GM19395 (cell line): Measurements from ENCODE around the gene PAQR3.

Source experiments
- ATAC-seq: cut with Tn5 transposase; IDR thresholded peaks from one replicate; pipeline ENCODE4 v1.9.1; 2021; ENCODE audit warnings: mild to moderate bottlenecking, moderate library complexity; ENCODE audit not compliant: unreplicated experiment

The PAQR3 gene

DNA sequence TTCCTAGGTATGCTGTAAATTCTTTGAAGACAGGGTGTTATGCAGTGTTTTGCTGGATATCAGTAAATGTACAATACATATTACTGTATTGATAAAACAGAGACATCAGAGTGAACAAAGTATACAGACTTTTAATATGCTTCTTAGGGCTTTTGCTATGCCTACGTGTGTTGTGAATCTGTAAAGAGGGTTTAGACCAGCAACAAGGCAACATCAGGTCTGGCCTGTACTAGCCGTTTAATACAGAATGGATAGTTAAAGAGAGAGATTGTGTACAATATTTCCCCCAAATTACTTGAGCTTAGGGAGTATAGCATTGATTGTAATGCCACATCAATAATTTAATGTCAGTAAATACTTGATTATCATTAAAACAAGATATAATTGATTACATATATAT is 75.2 kb downstream of the PAQR3 start:
- no peak for ATAC-seq

DNA sequence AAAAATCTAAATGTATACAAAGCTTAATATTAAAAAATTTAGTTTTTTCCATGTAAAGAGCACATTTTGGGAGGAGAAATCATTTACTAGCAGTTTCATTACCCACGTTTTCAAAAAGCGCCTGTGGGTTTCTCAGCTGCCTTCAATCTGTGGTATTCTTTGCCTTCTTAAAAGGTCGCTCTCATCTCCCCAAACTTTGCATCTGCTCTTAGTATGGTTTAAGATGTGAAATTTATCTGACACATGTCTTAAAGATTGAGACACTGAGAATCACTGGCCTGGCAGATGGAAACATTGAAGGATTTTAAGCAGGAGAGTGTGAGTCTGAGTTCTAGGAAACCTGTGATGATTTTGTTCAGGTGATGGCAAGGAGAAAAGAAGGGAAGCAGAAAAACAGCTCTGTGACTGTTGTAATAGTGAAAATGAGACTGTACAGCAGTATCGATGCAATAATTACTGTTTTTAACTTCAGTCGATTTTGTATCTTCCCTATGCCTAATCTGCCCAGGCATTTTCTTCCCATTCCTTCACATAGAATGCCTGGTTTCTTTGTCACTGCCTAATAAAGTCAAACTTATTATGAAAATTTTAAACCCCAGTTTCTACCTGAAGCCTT is 75.9 kb downstream of the PAQR3 start:
- ATAC-seq = peak; percentile 66

DNA sequence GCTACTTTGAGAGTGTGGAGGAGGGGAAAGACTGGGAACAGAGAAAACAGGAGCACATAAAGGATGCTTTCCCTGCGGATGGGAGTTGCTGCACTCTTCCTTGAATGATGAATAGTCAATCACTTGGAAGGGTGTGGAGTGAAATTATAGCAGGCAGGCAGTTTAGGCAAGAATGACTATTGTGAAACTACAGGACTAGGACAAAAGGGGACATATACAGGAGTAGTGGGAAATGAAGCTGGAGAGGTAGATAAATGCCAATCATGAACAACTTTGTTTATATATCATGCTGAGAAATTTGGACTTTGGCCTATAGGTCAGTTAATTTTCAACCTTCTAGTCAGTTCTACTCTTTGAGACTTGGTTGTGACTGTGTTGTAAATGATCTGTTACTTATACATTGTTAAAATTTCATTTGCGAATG is 76.9 kb downstream of the PAQR3 start:
- ATAC-seq = no peak
